ENCODE data around the gene PRKCA. TPM values are rescaled to one million over a fixed set of nuclear protein-coding genes. Genes with fewer than 3 reads are reported as not detected.
"Not testable (repeated sequence)": the region's sequence is repeated elsewhere in the genome, so short reads cannot be mapped to it uniquely, and the experiment has no call there.

PRKCA gene
- total RNA-seq, 3 donors from 2014 or later (not counting 1 experiment from before 2014, with no cell fraction given) = 19.6 to 29.0 (median 20.4) TPM

DNA sequence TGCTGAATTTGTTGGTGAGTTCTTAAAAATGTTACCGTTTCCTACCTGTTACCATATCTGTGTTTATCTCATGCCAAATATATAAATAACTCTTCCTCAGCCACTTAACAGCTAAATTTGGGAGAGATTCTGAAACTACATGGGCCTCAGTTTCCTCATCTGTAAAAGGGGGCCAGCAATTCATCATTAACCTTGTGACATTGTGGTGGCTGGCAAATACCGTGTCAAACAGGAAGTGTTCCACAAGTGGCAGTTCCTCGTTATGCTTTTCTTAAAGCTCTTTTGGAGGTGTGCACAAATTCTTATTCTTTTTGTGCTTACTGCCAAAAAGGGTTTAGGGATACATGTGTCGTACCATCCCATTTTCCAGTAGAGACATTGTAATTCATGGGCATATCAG, 312.1 kb downstream of the PRKCA start:
- Mint-ChIP-seq H3K9me3 (peaks cover 5 to 9% of the 10 kb centered on the region in 2 donors), H3K4me3 (no peak overlapping the region), H3K36me3 (peaks cover 21% of the 10 kb centered on the region), H3K4me1 (peaks cover 11 to 13% of the 10 kb centered on the region in 2 donors), H3K27me3 (ENCODE audit: low read depth in 2 of 2) (no peaks in the 10 kb centered on the region), H3K27ac (no peak overlapping the region)
- no peak overlapping the region for H3K4me3 ChIP-seq (ENCODE audit: low read length)
- no peaks in the 10 kb centered on the region for H3K36me3 ChIP-seq (ENCODE audit: control insufficient read depth, insufficient read depth, low read length)
- no peak overlapping the region for H3K27ac ChIP-seq (ENCODE audit: low read length)
- WGBS (ENCODE audit: insufficient coverage) = 44% methylated on average over 3 of the region's 4 CpGs
- H3K9me3 ChIP-seq (ENCODE audit: control insufficient read depth, insufficient read depth, low read length) = peaks cover 15% of the 10 kb centered on the region
- H3K27me3 ChIP-seq (ENCODE audit: control insufficient read depth, insufficient read depth, low read length) = no peaks in the 10 kb centered on the region
- TF ChIP-seq, protein P1, sequence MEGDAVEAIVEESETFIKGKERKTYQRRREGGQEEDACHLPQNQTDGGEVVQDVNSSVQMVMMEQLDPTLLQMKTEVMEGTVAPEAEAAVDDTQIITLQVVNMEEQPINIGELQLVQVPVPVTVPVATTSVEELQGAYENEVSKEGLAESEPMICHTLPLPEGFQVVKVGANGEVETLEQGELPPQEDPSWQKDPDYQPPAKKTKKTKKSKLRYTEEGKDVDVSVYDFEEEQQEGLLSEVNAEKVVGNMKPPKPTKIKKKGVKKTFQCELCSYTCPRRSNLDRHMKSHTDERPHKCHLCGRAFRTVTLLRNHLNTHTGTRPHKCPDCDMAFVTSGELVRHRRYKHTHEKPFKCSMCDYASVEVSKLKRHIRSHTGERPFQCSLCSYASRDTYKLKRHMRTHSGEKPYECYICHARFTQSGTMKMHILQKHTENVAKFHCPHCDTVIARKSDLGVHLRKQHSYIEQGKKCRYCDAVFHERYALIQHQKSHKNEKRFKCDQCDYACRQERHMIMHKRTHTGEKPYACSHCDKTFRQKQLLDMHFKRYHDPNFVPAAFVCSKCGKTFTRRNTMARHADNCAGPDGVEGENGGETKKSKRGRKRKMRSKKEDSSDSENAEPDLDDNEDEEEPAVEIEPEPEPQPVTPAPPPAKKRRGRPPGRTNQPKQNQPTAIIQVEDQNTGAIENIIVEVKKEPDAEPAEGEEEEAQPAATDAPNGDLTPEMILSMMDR (IDR thresholded peaks at IDR 0.05) = no peak
- ATAC-seq (no peak), DNase-seq (no peak)
- no peaks in the 10 kb centered on the region for H3K4me1 ChIP-seq (ENCODE audit: control insufficient read depth, insufficient read depth, low read length)
- intact Hi-C loops (cut with micrococcal nuclease) = no loop called here

DNA sequence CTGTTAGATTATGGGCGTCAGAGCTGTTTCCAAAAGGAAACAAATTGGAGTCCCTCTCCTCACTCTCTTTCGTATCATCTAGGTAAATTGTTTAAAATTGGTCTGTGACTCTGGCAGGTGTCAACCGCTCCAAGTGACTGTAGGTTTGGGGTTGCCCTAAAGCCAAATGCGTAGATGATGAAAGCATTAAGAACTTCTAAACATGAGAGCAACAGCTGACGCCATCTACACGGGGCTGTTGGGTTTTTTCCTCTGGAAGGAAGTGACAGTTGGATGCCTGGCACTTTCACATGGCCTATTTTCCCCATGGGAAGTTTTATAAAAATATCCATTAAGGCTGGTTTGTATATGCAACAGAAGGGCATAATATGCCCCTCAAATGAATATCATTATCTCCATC, 316.8 kb downstream of the PRKCA start:
- Mint-ChIP-seq H3K4me1 (peaks cover 10 to 18% of the 10 kb centered on the region in 2 donors), H3K36me3 (no peaks in the 10 kb centered on the region), H3K27me3 (ENCODE audit: low read depth in 2 of 2) (no peaks in the 10 kb centered on the region), H3K4me3 (no peak overlapping the region), H3K9me3 (no peaks in the 10 kb centered on the region), H3K27ac (no peak overlapping the region)
- H3K36me3 ChIP-seq (ENCODE audit: control insufficient read depth, insufficient read depth, low read length) = no peaks in the 10 kb centered on the region
- intact Hi-C loops (cut with micrococcal nuclease) = no loop called here
- no peak overlapping the region for H3K4me3 ChIP-seq (ENCODE audit: low read length)
- no peaks in the 10 kb centered on the region for H3K4me1 ChIP-seq (ENCODE audit: control insufficient read depth, insufficient read depth, low read length)
- H3K27me3 ChIP-seq (ENCODE audit: control insufficient read depth, insufficient read depth, low read length) = no peaks in the 10 kb centered on the region
- no peaks in the 10 kb centered on the region for H3K9me3 ChIP-seq (ENCODE audit: control insufficient read depth, insufficient read depth, low read length)
- TF ChIP-seq, protein P1 (IDR thresholded peaks at IDR 0.05) = no peak
- ATAC-seq (no peak), DNase-seq (no peak)
- no peak overlapping the region for H3K27ac ChIP-seq (ENCODE audit: low read length)
- WGBS (ENCODE audit: insufficient coverage) = 80% methylated on average over 6 of the region's 6 CpGs

GRCh38 chr17:66620528-66620927, 318.1 kb downstream of the PRKCA start:
- no peaks in the 10 kb centered on the region for H3K4me1 ChIP-seq (ENCODE audit: control insufficient read depth, insufficient read depth, low read length)
- no peak overlapping the region for H3K27ac Mint-ChIP-seq

GRCh38 chr17:66624630-66625029, 322.2 kb downstream of the PRKCA start:
- H3K36me3 Mint-ChIP-seq; H3K27me3 Mint-ChIP-seq (ENCODE audit: low read depth in 2 of 2); intact Hi-C loops (cut with micrococcal nuclease); H3K36me3 ChIP-seq (ENCODE audit: control insufficient read depth, insufficient read depth, low read length); H3K27ac ChIP-seq (ENCODE audit: low read length); H3K9me3 ChIP-seq (ENCODE audit: control insufficient read depth, insufficient read depth, low read length); H3K27ac Mint-ChIP-seq; DNase-seq; H3K27me3 ChIP-seq (ENCODE audit: control insufficient read depth, insufficient read depth, low read length); H3K9me3 Mint-ChIP-seq; ATAC-seq; H3K4me3 ChIP-seq (ENCODE audit: low read length); H3K4me3 Mint-ChIP-seq; H3K4me1 ChIP-seq (ENCODE audit: control insufficient read depth, insufficient read depth, low read length); H3K4me1 Mint-ChIP-seq: not testable (repeated sequence)
- 80% methylated on average over 1 of the region's 2 CpGs for WGBS (ENCODE audit: insufficient coverage)

More at GRCh38 chr17:66620528-66620927, 318.1 kb downstream of the PRKCA start:
- DNase-seq (no peak), ATAC-seq (no peak)
- WGBS (ENCODE audit: insufficient coverage) = 92% methylated on average over 2 of the region's 2 CpGs
- intact Hi-C loops (cut with micrococcal nuclease) = no loop called here
- no peaks in the 10 kb centered on the region for H3K27me3 Mint-ChIP-seq (ENCODE audit: low read depth in 2 of 2)
- TF ChIP-seq, protein P1 (IDR thresholded peaks at IDR 0.05) = no peak
- no peak overlapping the region for H3K27ac ChIP-seq (ENCODE audit: low read length)
- H3K4me3 Mint-ChIP-seq = no peak overlapping the region
- H3K36me3 ChIP-seq (ENCODE audit: control insufficient read depth, insufficient read depth, low read length) = no peaks in the 10 kb centered on the region
- H3K9me3 Mint-ChIP-seq = no peaks in the 10 kb centered on the region
- no peak overlapping the region for H3K4me3 ChIP-seq (ENCODE audit: low read length)
- H3K4me1 Mint-ChIP-seq = peaks cover 5 to 13% of the 10 kb centered on the region in 2 donors
- no peaks in the 10 kb centered on the region for H3K36me3 Mint-ChIP-seq
- H3K9me3 ChIP-seq (ENCODE audit: control insufficient read depth, insufficient read depth, low read length) = no peaks in the 10 kb centered on the region
- H3K27me3 ChIP-seq (ENCODE audit: control insufficient read depth, insufficient read depth, low read length) = no peaks in the 10 kb centered on the region
